GM12865 (cell line): ENCODE data around the gene EIF4B.

ENCODE experiments used
- DNase-seq: peaks from one replicate; pipeline ENCODE4 v3.0.0; 2010; ENCODE audit warnings: low read depth
- H3K4me3 ChIP-seq: 2 replicates; pipeline ENCODE4 v1.5.1; 2011; ENCODE audit warnings: mild to moderate bottlenecking, low read depth, low read length, control low read depth
- CTCF ChIP-seq: IDR thresholded peaks from 2 replicates; pipeline ENCODE4 v1.5.1; 2011; ENCODE audit warnings: low read length, control low read depth, low read depth, inconsistent platforms; ENCODE audit not compliant: insufficient read depth; ENCODE audit errors: missing control alignments

EIF4B gene

GRCh38 chr12:52971679-52972329 lies 34.5 kb upstream of the EIF4B start:
- TF ChIP-seq CTCF = no peak
- DNase-seq = no peak
- H3K4me3 ChIP-seq = no peak overlapping the region

DNA sequence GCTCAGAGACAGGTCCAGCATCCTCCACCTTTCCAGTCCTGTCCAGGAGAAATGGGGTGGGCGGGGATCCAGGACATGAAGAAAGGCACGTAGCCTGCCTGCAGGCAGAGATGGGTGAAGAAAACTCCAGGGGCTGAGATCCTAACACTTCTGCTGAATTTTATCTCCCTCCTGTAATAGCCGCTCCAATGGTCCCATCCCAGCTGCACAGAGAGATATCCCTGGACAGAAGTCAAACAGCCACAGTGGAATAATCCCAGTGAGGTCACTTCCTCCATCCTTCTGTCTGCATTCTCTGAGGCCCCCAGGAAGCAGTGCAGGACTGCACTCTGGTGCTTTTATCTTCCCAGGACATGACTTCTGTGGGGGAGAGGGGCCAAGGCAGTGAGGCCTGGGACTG lies 31.1 kb upstream of the EIF4B start:
- H3K4me3 ChIP-seq = no peak overlapping the region
- TF ChIP-seq CTCF = no peak
- no peak for DNase-seq

DNA sequence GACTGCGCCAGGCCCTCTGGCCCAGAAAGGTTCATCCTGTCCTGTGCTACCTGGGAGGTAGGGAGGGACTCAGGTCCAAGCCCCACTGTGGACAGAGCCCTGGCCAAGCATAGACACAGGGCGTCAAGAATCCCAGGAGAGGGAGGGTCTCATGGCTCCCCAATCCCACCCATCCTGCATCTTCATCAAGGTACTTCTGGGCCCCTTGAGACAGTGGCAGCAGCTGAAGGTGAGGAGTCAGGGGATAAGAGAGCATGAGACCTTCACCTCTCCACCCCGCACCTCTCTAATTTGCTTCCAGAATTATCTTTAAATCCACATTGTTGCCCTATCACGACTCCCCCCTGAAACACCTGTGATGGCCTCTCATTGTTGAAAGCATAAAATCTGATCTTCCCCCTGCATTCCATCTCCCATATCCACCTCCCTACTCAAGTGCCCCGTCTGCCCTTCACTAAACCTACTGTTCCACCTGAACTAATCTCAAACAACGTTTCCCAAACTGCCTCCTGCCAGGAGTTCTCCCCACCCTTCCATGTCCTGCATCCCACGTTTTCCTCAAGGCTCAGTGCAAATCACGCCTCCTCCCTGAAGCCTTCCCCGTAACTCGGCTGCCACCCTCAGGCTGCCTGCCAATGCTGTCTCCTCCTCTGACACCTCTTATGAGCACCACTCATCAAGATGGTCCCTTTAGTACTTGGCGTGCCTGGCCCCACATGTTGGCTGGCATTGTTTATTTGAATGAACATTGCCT lies 30.3 kb upstream of the EIF4B start:
- DNase-seq = no peak
- no peak overlapping the region for H3K4me3 ChIP-seq
- no peak for TF ChIP-seq CTCF

DNA sequence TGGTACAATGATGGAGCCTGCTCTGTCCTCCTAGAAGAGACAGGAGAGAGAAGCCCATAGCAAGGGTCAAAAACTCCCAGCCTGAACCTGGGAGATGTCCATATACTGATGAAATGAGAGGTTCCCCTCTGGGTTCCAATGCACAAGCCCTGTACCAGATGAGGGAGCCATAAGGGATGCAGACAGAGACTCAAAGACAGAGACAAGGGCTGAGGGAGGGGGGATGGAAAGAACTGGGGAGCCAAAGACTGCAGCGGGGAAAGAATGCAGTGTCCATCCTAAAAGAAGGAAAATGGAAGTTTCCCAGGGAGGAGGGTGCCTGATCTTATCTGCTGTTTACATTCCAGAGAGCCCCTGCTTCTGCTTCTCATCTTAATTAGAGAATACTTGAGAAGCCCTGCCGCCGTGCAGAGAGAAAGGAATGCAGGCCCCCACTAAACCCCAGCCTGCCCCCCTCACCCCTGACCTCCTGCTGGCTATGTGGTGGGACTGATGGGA lies 29.6 kb upstream of the EIF4B start:
- no peak overlapping the region for H3K4me3 ChIP-seq
- DNase-seq = no peak
- TF ChIP-seq CTCF = no peak

DNA sequence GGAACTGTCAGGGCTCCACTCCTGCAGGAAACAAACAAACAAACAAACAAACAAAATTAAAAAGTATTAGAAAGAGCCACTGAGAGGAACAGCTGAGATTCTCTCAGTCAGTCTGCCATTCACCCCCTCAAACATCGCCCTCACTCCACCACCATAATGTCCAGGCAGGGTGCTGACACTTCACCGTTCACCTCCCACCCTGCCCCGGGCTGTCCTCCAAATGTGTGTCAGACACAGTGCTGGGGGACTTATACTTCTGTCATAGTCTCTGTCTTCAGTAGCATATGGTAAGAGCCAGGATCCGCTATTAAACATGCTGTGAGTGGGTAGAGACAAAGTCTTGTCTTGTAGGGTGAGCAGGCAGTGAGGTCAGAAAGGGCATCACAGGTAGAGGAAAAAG lies 29.1 kb upstream of the EIF4B start:
- TF ChIP-seq CTCF = no peak
- no peak overlapping the region for H3K4me3 ChIP-seq
- DNase-seq = no peak

GRCh38 chr12:52980096-52980649 lies 26.1 kb upstream of the EIF4B start:
- TF ChIP-seq CTCF = no peak
- no peak for DNase-seq
- H3K4me3 ChIP-seq = no peak overlapping the region
